ENCODE results near the gene ARID4A. TPM values are rescaled to one million over a fixed set of nuclear protein-coding genes. Genes with fewer than 3 reads are reported as not detected.
A peak's percentile ranks its signal among the peaks of the same experiment; 100 is the strongest.

Gene ARID4A
- total RNA-seq, 3 donors from 2014 or later, result 26.3 to 34.6 (median 30.5) TPM

- no peaks in the 10 kb centered on the region for H3K4me1 ChIP-seq (ENCODE audit: low read depth)
- H3K4me3 ChIP-seq, result no peak overlapping the region
- ATAC-seq (no peak), DNase-seq (no peak)
- H3K36me3 ChIP-seq (ENCODE audit: low read depth), result no peaks in the 10 kb centered on the region
- no peak for TF ChIP-seq CTCF (IDR thresholded peaks at IDR 0.05)
- intact Hi-C loops (cut with DNase I, micrococcal nuclease), result no loop called here
- no peaks in the 10 kb centered on the region for H3K9me3 ChIP-seq
These were observed 27.7 kb upstream of the ARID4A start for GRCh38 chr14:58270628-58271027.

- H3K9me3 ChIP-seq, result no peaks in the 10 kb centered on the region
- intact Hi-C loops (cut with DNase I, micrococcal nuclease), result no loop called here
- ATAC-seq, result peak; percentile 68
- TF ChIP-seq CTCF (IDR thresholded peaks at IDR 0.05), result no peak
- peak in 1 of 3 donors; percentile 34 for DNase-seq
- no peaks in the 10 kb centered on the region for H3K4me1 ChIP-seq (ENCODE audit: low read depth)
- H3K36me3 ChIP-seq (ENCODE audit: low read depth), result no peaks in the 10 kb centered on the region
- H3K4me3 ChIP-seq, result no peak overlapping the region
These were observed 25.6 kb upstream of the ARID4A start for GRCh38 chr14:58272588-58273372.

GRCh38 chr14:58274881-58275280, 23.5 kb upstream of the ARID4A start:
- DNase-seq, result no peak
- no peak for ATAC-seq
- intact Hi-C loops (cut with DNase I, micrococcal nuclease), result no loop called here
- no peak for TF ChIP-seq CTCF (IDR thresholded peaks at IDR 0.05)
- Histone ChIP-seq H3K4me3 (no peak overlapping the region), H3K36me3 (ENCODE audit: low read depth) (no peaks in the 10 kb centered on the region), H3K4me1 (ENCODE audit: low read depth) (no peaks in the 10 kb centered on the region), H3K9me3 (no peaks in the 10 kb centered on the region)

GRCh38 chr14:58275527-58276190, 22.7 kb upstream of the ARID4A start:
- Histone ChIP-seq H3K36me3 (ENCODE audit: low read depth) (no peaks in the 10 kb centered on the region), H3K4me3 (no peak overlapping the region), H3K9me3 (no peaks in the 10 kb centered on the region), H3K4me1 (ENCODE audit: low read depth) (no peaks in the 10 kb centered on the region)
- intact Hi-C loops (cut with DNase I, micrococcal nuclease), result no loop called here
- DNase-seq, result no peak
- no peak for TF ChIP-seq CTCF (IDR thresholded peaks at IDR 0.05)
- ATAC-seq, result no peak

GRCh38 chr14:58276208-58276607, 22.1 kb upstream of the ARID4A start:
- peaks cover 4% of the 10 kb centered on the region for H3K4me1 ChIP-seq (ENCODE audit: low read depth)
- no peaks in the 10 kb centered on the region for H3K36me3 ChIP-seq (ENCODE audit: low read depth)
- DNase-seq (no peak), ATAC-seq (no peak)
- no peak overlapping the region for H3K4me3 ChIP-seq
- intact Hi-C loops (cut with DNase I, micrococcal nuclease), result no loop called here
- no peak for TF ChIP-seq CTCF (IDR thresholded peaks at IDR 0.05)
- H3K9me3 ChIP-seq, result no peaks in the 10 kb centered on the region

Data from mucosa of descending colon (tissue), 3 donors.